Measurements from ENCODE around the gene MIER1.

MIER1 gene

DNA sequence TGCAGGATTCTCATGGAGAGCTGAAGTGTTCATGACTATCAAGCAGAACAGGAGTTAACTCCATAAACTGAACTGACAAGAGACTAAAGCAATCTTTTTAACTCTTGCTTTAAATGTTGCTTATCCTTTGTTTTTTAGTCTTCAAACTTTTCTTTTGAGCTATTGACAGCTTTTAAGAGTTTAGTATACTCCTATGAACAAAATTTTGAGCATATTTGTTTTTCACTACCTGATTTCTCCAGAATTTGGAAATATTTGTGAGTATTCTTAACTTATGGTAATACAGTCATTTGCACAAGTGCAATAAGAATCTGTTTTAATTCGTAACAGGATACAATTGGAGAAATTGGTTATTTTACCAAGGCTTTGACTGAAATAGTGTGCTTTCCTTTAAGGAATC is 7.3 kb upstream of the MIER1 start:
- TF ChIP-seq, protein P1, sequence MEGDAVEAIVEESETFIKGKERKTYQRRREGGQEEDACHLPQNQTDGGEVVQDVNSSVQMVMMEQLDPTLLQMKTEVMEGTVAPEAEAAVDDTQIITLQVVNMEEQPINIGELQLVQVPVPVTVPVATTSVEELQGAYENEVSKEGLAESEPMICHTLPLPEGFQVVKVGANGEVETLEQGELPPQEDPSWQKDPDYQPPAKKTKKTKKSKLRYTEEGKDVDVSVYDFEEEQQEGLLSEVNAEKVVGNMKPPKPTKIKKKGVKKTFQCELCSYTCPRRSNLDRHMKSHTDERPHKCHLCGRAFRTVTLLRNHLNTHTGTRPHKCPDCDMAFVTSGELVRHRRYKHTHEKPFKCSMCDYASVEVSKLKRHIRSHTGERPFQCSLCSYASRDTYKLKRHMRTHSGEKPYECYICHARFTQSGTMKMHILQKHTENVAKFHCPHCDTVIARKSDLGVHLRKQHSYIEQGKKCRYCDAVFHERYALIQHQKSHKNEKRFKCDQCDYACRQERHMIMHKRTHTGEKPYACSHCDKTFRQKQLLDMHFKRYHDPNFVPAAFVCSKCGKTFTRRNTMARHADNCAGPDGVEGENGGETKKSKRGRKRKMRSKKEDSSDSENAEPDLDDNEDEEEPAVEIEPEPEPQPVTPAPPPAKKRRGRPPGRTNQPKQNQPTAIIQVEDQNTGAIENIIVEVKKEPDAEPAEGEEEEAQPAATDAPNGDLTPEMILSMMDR (IDR thresholded peaks at IDR 0.05; ENCODE audit: low read depth, low read length) = no peak
- H3K4me3 ChIP-seq (ENCODE audit: low read depth, low read length) = no peak overlapping the region

DNA sequence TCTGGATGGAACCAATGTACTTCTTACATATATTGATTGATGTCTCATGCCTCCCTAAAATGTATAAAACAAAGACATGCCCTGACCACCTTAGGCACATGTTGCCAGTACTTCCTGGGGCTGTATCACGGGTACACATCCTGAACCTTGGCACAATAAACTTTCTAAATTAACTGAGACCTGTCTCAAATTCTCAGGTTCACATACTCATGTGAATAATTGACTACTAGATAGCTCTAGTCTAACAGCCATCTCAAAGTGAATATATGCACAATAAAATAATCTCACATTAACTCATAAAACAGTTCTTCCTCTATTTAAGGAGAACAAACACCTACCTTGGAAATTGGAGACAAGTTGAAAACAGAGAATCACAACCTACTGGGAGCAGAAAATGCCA is 5.7 kb upstream of the MIER1 start:
- TF ChIP-seq, protein P1 (IDR thresholded peaks at IDR 0.05; ENCODE audit: low read depth, low read length) = no peak
- H3K4me3 ChIP-seq (ENCODE audit: low read depth, low read length) = no peak overlapping the region

DNA sequence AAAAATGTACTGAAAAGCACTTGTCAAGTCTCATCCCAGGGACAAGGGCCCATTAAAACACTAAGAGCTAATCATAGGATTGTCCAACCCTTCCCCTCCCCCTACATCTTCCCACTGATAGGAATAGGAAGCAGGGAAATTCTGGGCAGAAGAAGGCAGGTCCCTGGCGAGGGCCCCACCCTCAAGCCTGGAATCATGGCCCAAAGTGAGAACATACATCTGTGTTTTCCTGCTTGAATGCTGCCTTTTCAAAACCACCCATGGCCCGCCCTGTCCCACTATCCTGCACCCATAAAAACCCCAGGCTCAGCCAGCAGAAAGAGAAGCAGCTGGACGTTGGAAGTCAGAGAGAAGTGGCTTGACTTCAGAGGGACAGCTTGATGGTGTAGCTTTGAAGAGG is 5.0 kb upstream of the MIER1 start:
- no peak overlapping the region for H3K4me3 ChIP-seq (ENCODE audit: low read depth, low read length)
- TF ChIP-seq, protein P1 (IDR thresholded peaks at IDR 0.05; ENCODE audit: low read depth, low read length) = no peak

DNA sequence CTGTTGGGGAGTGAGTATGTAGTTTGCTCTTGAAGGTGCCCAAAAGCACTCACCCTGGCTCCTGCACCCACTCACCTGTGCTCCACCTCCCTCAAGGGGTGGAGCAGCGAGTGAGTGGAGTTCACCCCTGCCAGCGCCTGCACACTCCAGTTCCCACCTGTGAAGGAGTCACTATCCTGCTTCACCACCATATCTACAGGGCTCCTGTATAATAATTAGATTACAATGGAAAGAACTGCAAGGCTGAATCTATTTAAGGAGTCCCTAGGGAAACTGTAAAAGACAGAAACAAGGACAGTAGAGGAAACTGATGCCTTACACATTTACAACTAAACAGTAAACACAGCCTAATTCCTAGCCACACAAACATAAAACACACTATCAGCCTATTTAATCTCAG is 4.2 kb upstream of the MIER1 start:
- no peak overlapping the region for H3K4me3 ChIP-seq (ENCODE audit: low read depth, low read length)
- TF ChIP-seq, protein P1 (IDR thresholded peaks at IDR 0.05; ENCODE audit: low read depth, low read length) = no peak

DNA sequence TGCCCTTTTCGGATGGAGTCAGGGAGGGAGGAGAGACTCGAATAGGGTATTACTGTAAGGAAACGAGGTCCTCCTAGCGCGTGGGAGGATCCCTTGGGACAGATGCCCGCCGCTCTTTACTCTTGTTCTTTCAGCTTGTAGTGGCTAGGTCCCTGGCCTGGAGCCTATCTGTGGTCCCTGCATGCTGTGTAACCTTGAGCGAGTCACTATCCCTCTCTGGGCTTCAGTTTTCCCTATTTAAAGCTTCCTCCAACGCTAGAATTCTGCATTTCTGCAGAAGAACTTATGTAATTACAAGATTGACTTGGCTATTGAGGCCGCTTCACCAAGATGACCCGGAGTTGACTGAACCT is 744 bp downstream of the MIER1 start:
- TF ChIP-seq, protein P1 (IDR thresholded peaks at IDR 0.05; ENCODE audit: low read depth, low read length) = no peak
- H3K4me3 ChIP-seq (ENCODE audit: low read depth, low read length) = peak overlapping the region; percentile 64

DNA sequence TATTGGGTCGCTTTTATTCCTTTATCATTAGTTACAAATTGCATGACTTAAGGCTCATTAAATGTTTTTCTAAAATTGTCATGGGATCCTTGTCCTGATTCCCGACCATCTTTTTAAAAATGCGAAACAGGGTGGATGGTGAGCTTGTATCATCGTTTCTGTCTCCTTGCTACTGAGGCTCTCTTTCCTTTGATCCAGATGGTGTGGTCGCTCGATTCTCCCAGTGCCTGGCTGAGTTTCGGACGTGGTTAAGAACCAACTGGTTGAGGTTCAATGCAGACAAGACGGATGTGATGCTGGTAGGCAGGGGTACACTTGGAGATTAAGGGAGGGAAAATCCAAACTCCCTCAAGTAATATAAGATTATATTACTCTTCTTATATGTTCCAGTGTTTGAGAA is 1.2 kb downstream of the MIER1 start:
- H3K4me3 ChIP-seq (ENCODE audit: low read depth, low read length) = peak overlapping the region; percentile 64
- TF ChIP-seq, protein P1 (IDR thresholded peaks at IDR 0.05; ENCODE audit: low read depth, low read length) = no peak

DNA sequence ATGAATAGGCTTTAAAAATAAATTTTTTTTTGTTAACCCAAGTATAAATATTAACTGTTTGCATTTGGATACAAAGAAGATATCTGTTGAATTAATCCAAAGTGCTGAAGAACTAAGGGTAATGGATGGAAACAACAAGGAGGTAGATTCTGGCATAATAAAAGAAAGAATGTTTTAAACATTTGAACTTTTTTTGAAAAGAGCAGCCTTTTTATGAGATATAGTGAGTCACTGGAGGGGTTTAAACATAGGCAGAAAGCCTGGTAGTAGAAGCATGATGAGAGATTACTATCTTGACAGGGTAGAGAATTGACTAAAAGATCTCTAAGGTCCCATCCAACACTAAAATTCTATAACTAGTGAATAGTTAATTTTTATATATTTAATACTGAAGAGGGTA is 2.7 kb downstream of the MIER1 start:
- TF ChIP-seq, protein P1 (IDR thresholded peaks at IDR 0.05; ENCODE audit: low read depth, low read length) = no peak
- H3K4me3 ChIP-seq (ENCODE audit: low read depth, low read length) = no peak overlapping the region
